B cell (primary cell): ENCODE results near the gene ARHGEF17. TPM values are rescaled to one million over a fixed set of nuclear protein-coding genes. Genes with fewer than 3 reads are reported as not detected.

Experiments
- ATAC-seq: fragments of 200-7000 bp; cut with Tn5 transposase; one replicate; pipeline ENCODE4 v1.10.0; 2021; ENCODE audit warnings: low read depth, mild to moderate bottlenecking, moderate number of reproducible peaks, moderate library complexity
- CTCF ChIA-PET: fragments of 350-600 bp; sonication (Branson Sonifier 250); formaldehyde crosslinking; loops from one replicate; lab custom pipeline; 2021; ENCODE audit warnings: antibody characterized with exemption, inconsistent platforms; lab: Charles Lee
- POLR2A ChIA-PET: fragments of 350-600 bp; sonication (Branson Sonifier 250); formaldehyde crosslinking; loops from one replicate; lab custom pipeline; 2021; ENCODE audit warnings: antibody characterized with exemption; lab: Charles Lee
- DNase-seq: peaks from one replicate; pipeline ENCODE4 v3.0.0; 2013
- H2AFZ ChIP-seq: 2 replicates; pipeline ENCODE4 v1.6.1; 2012; ENCODE audit warnings: mild to moderate bottlenecking, low read depth, low read length; ENCODE audit not compliant: insufficient read depth, poor library complexity, severe bottlenecking
- H3K27ac ChIP-seq, 2 donors: 1 replicate in 1 of 2; 2 replicates in 1 of 2; pipeline ENCODE4 v1.5.1; 2012 to 2013; ENCODE audit warnings: low read length in 2 of 2, mild to moderate bottlenecking in 2 of 2, moderate library complexity in 1 of 2
- H3K27me3 ChIP-seq, 4 experiments: fragments of 200-600 bp in 1 of 4; sonication (generic) in 1 of 4; replicated peaks in 1 of 4; 1 replicate in 2 of 4; 2 replicates in 2 of 4; pipeline versions ENCODE4 v1.6.1 to v1.7.0; 2013 to 2016; ENCODE audit warnings: low read length in 3 of 4, mild to moderate bottlenecking in 2 of 4, mixed read lengths in 1 of 4, moderate library complexity in 1 of 4; ENCODE audit not compliant: insufficient read depth in 4 of 4, control insufficient read depth in 3 of 4; ENCODE audit errors: control extremely low read depth in 1 of 4
- H3K36me3 ChIP-seq, 2 experiments: replicated peaks in 1 of 2; 1 replicate in 1 of 2; 2 replicates in 1 of 2; pipeline versions ENCODE4 v1.6.1 to v1.7.1; 2013; ENCODE audit warnings: low read length in 1 of 2; ENCODE audit not compliant: insufficient read depth in 2 of 2, control insufficient read depth in 1 of 2; ENCODE audit errors: control extremely low read depth in 1 of 2, extremely low read depth in 1 of 2
- H3K4me1 ChIP-seq, 2 donors: fragments of 200-600 bp in 1 of 2; sonication (generic) in 1 of 2; 1 replicate in 1 of 2; 2 replicates in 1 of 2; pipeline versions ENCODE4 v1.5.1 to v1.6.1; 2013 to 2017; ENCODE audit warnings: low read length in 2 of 2; ENCODE audit not compliant: control insufficient read depth in 2 of 2, insufficient read depth in 2 of 2
- H3K4me2 ChIP-seq: replicated peaks from 2 replicates; pipeline ENCODE3; 2012; ENCODE audit warnings: mild to moderate bottlenecking, low read depth, low read length; ENCODE audit not compliant: poor library complexity, severe bottlenecking
- H3K4me3 ChIP-seq, 5 experiments: fragments of 200-600 bp in 1 of 5; sonication (generic) in 1 of 5; 1 replicate in 3 of 5; 2 replicates in 2 of 5; pipeline versions ENCODE4 v1.5.1 to v1.7.0; 2011 to 2016; ENCODE audit warnings: low read length in 4 of 5, mild to moderate bottlenecking in 4 of 5, low read depth in 2 of 5, control low read depth in 1 of 5, moderate library complexity in 1 of 5; ENCODE audit not compliant: insufficient read depth in 1 of 5; ENCODE audit errors: control extremely low read depth in 1 of 5, extremely low read depth in 1 of 5
- H3K79me2 ChIP-seq: fragments of 200-600 bp; sonication (generic); one replicate; pipeline ENCODE4 v1.6.0; 2016; ENCODE audit warnings: low read length; ENCODE audit not compliant: control insufficient read depth, insufficient read depth
- H3K9ac ChIP-seq: fragments of 200-600 bp; sonication (generic); 2 replicates; pipeline ENCODE4 v1.6.1; 2017; ENCODE audit warnings: mild to moderate bottlenecking, low read length, moderate library complexity
- H3K9me3 ChIP-seq, 3 donors: one replicate each; pipeline versions ENCODE4 v1.6.1 to v1.7.1; 2013; ENCODE audit warnings: low read length in 2 of 3; ENCODE audit not compliant: control insufficient read depth in 2 of 3, insufficient read depth in 1 of 3; ENCODE audit errors: control extremely low read depth in 1 of 3
- H4K20me1 ChIP-seq: 2 replicates; pipeline ENCODE4 v1.6.0; 2012; ENCODE audit warnings: mild to moderate bottlenecking, low read length; ENCODE audit not compliant: insufficient read depth, control insufficient read depth, poor library complexity, severe bottlenecking
- H3K27ac Mint-ChIP-seq: one replicate; pipeline ENCODE4 v1.8.0; 2021; ENCODE audit warnings: mixed read lengths
- H3K27me3 Mint-ChIP-seq: one replicate; pipeline ENCODE4 v1.8.0; 2021; ENCODE audit warnings: mixed read lengths
- H3K4me1 Mint-ChIP-seq: one replicate; pipeline ENCODE4 v1.8.0; 2021; ENCODE audit warnings: mixed read lengths
- H3K4me3 Mint-ChIP-seq: one replicate; pipeline ENCODE4 v1.8.0; 2021; ENCODE audit warnings: mixed read lengths
- H3K9me3 Mint-ChIP-seq: one replicate; pipeline ENCODE4 v1.8.0; 2022; ENCODE audit warnings: mixed read lengths; ENCODE audit not compliant: insufficient read depth
- CTCF ChIP-seq: fragments of 200-600 bp; IDR thresholded peaks from one replicate; pipeline ENCODE4 v1.8.0; 2022; ENCODE audit warnings: antibody characterized with exemption, mild to moderate bottlenecking
- EZH2 ChIP-seq: IDR thresholded peaks from 2 replicates; pipeline ENCODE4 v1.6.1; 2012; ENCODE audit warnings: borderline replicate concordance, low read depth, mild to moderate bottlenecking, moderate library complexity, low read length; ENCODE audit not compliant: insufficient read depth, poor library complexity, severe bottlenecking
- WGBS: methylation state at CpG from one replicate; pipeline ENCODE4 v1.1.5; 2013; ENCODE audit warnings: missing lambda C conversion rate; ENCODE audit not compliant: insufficient coverage; 5-methylcytosine and 5-hydroxymethylcytosine counted together
- intact Hi-C: fragments of 100-400 bp; cut with micrococcal nuclease; formaldehyde crosslinking; loops from one replicate; pipeline ENCODE4 v1.10.0; 2022
- polyA plus RNA-seq: library from polyadenylated mRNA; depleted of rRNA; stranded (reverse); fragments of >200 nt; gene quantifications from 2 replicates; pipeline ENCODE4 v1.2.3, GENCODE V29; 2012
- total RNA-seq, 2 donors: library from RNA; stranded (reverse); fragments of 120-200 nt in 1 of 2; gene quantifications; 1 replicate in 1 of 2; 2 replicates in 1 of 2; pipeline versions ENCODE4 v1.2.3 to v1.2.4, GENCODE V29; 2013 to 2022

Gene ARHGEF17
- total and polyA plus RNA-seq, 2 donors (not counting 1 experiment from before 2014, with no cell fraction given), result 0.05 TPM; not detected in 1

GRCh38 chr11:73331138-73331916 is 23.3 kb downstream of the ARHGEF17 start:
- Mint-ChIP-seq H3K9me3 (no peaks in the 10 kb centered on the region), H3K4me1 (no peaks in the 10 kb centered on the region), H3K27ac (no peak overlapping the region), H3K4me3 (no peak overlapping the region), H3K27me3 (no peaks in the 10 kb centered on the region)
- DNase-seq (no peak), ATAC-seq (no peak)
- peaks cover 0 to 5% (median 2%) of the 10 kb centered on the region in 4 experiments for H3K27me3 ChIP-seq
- no peaks in the 10 kb centered on the region for H3K36me3 ChIP-seq
- ChIA-PET POLR2A (no interaction called here), CTCF (interaction anchor here (1.0 kb wide), 1 partner anchor 14 kb away, joined by 3 read pairs; no protein-coding TSS in a partner anchor)
- H2AFZ ChIP-seq, result no peak overlapping the region
- TF ChIP-seq EZH2 (no peak), CTCF (no peak)
- no peak overlapping the region for H3K9ac ChIP-seq
- intact Hi-C loops, result no loop called here
- no peak overlapping the region for H3K4me3 ChIP-seq
- H4K20me1 ChIP-seq, result no peaks in the 10 kb centered on the region
- no peaks in the 10 kb centered on the region for H3K9me3 ChIP-seq
- H3K4me1 ChIP-seq, result no peaks in the 10 kb centered on the region
- H3K4me2 ChIP-seq, result no peak overlapping the region
- WGBS, result 100% methylated on average over 1 of the region's 4 CpGs
- no peaks in the 10 kb centered on the region for H3K79me2 ChIP-seq
- no peak overlapping the region for H3K27ac ChIP-seq

- Histone ChIP-seq H3K4me1 (no peaks in the 10 kb centered on the region), H3K9me3 (no peaks in the 10 kb centered on the region), H3K4me2 (no peak overlapping the region), H4K20me1 (no peaks in the 10 kb centered on the region), H3K27ac (no peak overlapping the region), H3K9ac (no peak overlapping the region), H3K27me3 (peaks cover 0 to 8% (median 2%) of the 10 kb centered on the region in 4 experiments), H3K36me3 (no peaks in the 10 kb centered on the region), H2AFZ (no peak overlapping the region), H3K4me3 (no peak overlapping the region), H3K79me2 (no peaks in the 10 kb centered on the region)
- ChIA-PET CTCF (interaction anchor here (1.0 to 6.5 kb wide), 5 partner anchors 9 to 314 kb away, joined by 3 to 157 read pairs (median 45); partner anchors contain the start of gene ARHGEF17), POLR2A (no interaction called here)
- Mint-ChIP-seq H3K4me3 (no peak overlapping the region), H3K4me1 (no peaks in the 10 kb centered on the region), H3K27me3 (no peaks in the 10 kb centered on the region), H3K9me3 (no peaks in the 10 kb centered on the region), H3K27ac (no peak overlapping the region)
- DNase-seq, result no peak
- ATAC-seq, result no peak
- 95% methylated on average over 11 of the region's 11 CpGs for WGBS
- intact Hi-C loops, result no loop called here
- TF ChIP-seq CTCF, result no peak
- TF ChIP-seq EZH2, result no peak
Observed at GRCh38 chr11:73333173-73333572, 25.1 kb downstream of the ARHGEF17 start.
